GM12875 (cell line): ENCODE measurements around the gene CBX2.

Source experiments
- H3K4me3 ChIP-seq: one replicate; pipeline ENCODE4 v1.5.1; 2011; ENCODE audit warnings: low read depth, low read length, control low read depth
- CTCF ChIP-seq: IDR thresholded peaks from 2 replicates; pipeline ENCODE4 v1.5.1; 2011; ENCODE audit warnings: low read depth, mild to moderate bottlenecking, control low read depth, inconsistent platforms, low read length, moderate library complexity, borderline replicate concordance; ENCODE audit not compliant: insufficient read depth

The CBX2 gene

GRCh38 chr17:79732254-79732653, 45.7 kb upstream of the CBX2 start:
- H3K4me3 ChIP-seq, result no peak overlapping the region
- TF ChIP-seq CTCF, result no peak

GRCh38 chr17:79732804-79733691, 44.9 kb upstream of the CBX2 start:
- TF ChIP-seq CTCF, result no peak
- no peak overlapping the region for H3K4me3 ChIP-seq

- TF ChIP-seq CTCF, result no peak
- no peak overlapping the region for H3K4me3 ChIP-seq
These were observed 44.3 kb upstream of the CBX2 start for GRCh38 chr17:79733692-79734070.

GRCh38 chr17:79735096-79735495, 42.9 kb upstream of the CBX2 start:
- no peak for TF ChIP-seq CTCF
- no peak overlapping the region for H3K4me3 ChIP-seq

- no peak for TF ChIP-seq CTCF
- H3K4me3 ChIP-seq, result no peak overlapping the region
These were observed 40.7 kb upstream of the CBX2 start for GRCh38 chr17:79737046-79737921.

- H3K4me3 ChIP-seq, result no peak overlapping the region
- no peak for TF ChIP-seq CTCF
These were observed 39.9 kb upstream of the CBX2 start for GRCh38 chr17:79737922-79738578.
